ENCODE data around the gene C2CD2L.

The C2CD2L gene

GRCh38 chr11:119121008-119121810, 14.1 kb downstream of the C2CD2L start, which contains the start of gene HINFP:
HINFP (plus strand) TSS chr11:119121580; CDS start chr11:119126945, 5,365 bp downstream.
- peak; percentile 100 for DNase-seq
- peak within 1 kb of the TSS; percentile 90 for H3K4me3 ChIP-seq (ENCODE audit: low read depth, low read length)
- TF ChIP-seq CTCF (IDR thresholded peaks at IDR 0.05; ENCODE audit: low read depth, low read length): no peak
- H3K9me3 ChIP-seq (ENCODE audit: severe bottlenecking): no peaks in the 10 kb centered on the region
- peak within 1 kb of the TSS; percentile 94 for H3K27ac ChIP-seq
- peaks cover 20% of the 10 kb centered on the region for H3K36me3 ChIP-seq
- H3K27me3 ChIP-seq (ENCODE audit: insufficient read depth, low read depth, severe bottlenecking): no peaks in the 10 kb centered on the region

- Histone ChIP-seq H3K4me3 (ENCODE audit: low read depth, low read length) (peak overlapping the region; percentile 90), H3K36me3 (peaks cover 19% of the 10 kb centered on the region), H3K27ac (peak overlapping the region; percentile 91), H3K27me3 (ENCODE audit: insufficient read depth, low read depth, severe bottlenecking) (no peaks in the 10 kb centered on the region), H3K9me3 (ENCODE audit: severe bottlenecking) (no peaks in the 10 kb centered on the region)
- no peak for DNase-seq
- TF ChIP-seq CTCF (IDR thresholded peaks at IDR 0.05; ENCODE audit: low read depth, low read length): no peak
Observed at GRCh38 chr11:119121811-119122124, 14.6 kb downstream of the C2CD2L start.

GRCh38 chr11:119125821-119126220, 18.7 kb downstream of the C2CD2L start:
- Histone ChIP-seq H3K27ac (no peak overlapping the region), H3K9me3 (ENCODE audit: severe bottlenecking) (no peaks in the 10 kb centered on the region), H3K27me3 (ENCODE audit: insufficient read depth, low read depth, severe bottlenecking) (no peaks in the 10 kb centered on the region), H3K4me3 (ENCODE audit: low read depth, low read length) (no peak overlapping the region), H3K36me3 (peaks cover 40% of the 10 kb centered on the region)
- TF ChIP-seq CTCF (IDR thresholded peaks at IDR 0.05; ENCODE audit: low read depth, low read length): no peak
- DNase-seq: no peak

- Histone ChIP-seq H3K27me3 (ENCODE audit: insufficient read depth, low read depth, severe bottlenecking) (no peaks in the 10 kb centered on the region), H3K9me3 (ENCODE audit: severe bottlenecking) (no peaks in the 10 kb centered on the region), H3K4me3 (ENCODE audit: low read depth, low read length) (no peak overlapping the region), H3K36me3 (peaks cover 46% of the 10 kb centered on the region), H3K27ac (no peak overlapping the region)
- no peak for DNase-seq
- TF ChIP-seq CTCF (IDR thresholded peaks at IDR 0.05; ENCODE audit: low read depth, low read length): no peak
Observed at GRCh38 chr11:119126675-119127268, 19.6 kb downstream of the C2CD2L start.

GRCh38 chr11:119130662-119131061, 23.5 kb downstream of the C2CD2L start:
- TF ChIP-seq CTCF (IDR thresholded peaks at IDR 0.05; ENCODE audit: low read depth, low read length): no peak
- no peaks in the 10 kb centered on the region for H3K9me3 ChIP-seq (ENCODE audit: severe bottlenecking)
- no peak overlapping the region for H3K27ac ChIP-seq
- H3K36me3 ChIP-seq: peaks cover 63% of the 10 kb centered on the region
- H3K4me3 ChIP-seq (ENCODE audit: low read depth, low read length): no peak overlapping the region
- DNase-seq: no peak
- no peaks in the 10 kb centered on the region for H3K27me3 ChIP-seq (ENCODE audit: insufficient read depth, low read depth, severe bottlenecking)

All from WERI-Rb-1 (cell line).